ENCODE measurements around the gene CA10.
A peak's percentile ranks its signal among the peaks of the same experiment; 100 is the strongest.

Gene CA10

DNA sequence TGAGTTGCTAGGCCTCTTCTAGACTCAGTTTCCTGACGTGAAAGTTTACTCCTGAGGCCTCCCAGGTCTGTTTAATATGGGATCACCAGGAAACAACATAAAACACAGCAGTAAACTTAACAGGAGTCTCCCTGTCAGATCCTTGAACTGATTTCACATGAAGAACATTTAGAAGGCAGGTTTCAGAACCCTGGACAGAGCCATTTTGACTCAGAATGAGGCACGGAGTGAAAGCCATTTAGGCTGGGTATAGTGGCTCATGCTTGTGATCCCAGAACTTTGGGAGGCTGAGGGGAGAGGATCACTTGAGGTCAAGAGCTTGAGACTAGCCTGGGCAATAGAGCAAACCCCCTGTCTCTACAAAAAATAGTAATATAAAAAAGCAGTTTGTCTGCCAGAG is 289.1 kb downstream of the CA10 start:
- no peak for DNase-seq (ENCODE audit: low spot score)

DNA sequence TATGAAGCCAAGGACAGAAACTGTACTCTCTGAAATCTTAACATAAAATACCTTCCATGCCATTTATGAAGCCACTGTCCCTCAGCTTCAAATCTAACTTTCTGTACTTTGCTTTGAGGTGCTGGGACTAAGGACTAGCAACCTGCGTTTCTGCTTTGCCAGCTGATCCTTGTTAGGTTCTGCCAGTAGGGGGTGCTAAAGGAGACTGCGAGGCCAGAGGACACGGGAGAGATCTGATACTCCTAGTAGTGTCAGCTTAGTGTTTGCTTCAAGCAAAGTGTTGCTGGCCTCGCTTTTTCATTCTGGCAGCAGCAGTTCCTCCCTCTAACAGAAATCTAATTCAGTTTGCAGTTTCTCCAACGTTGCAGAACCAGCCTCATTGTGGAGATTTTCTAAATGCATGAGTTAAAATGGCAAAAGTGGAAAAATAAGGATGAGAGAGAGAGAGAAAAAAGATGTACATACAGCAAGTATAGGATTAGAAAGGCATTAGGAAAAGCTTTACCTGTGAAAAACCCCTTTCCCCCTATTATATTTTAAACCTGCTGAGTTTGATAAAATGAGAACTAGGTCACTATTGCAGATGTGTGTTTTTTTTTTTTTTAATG is 297.5 kb downstream of the CA10 start:
- peak; percentile 8 for DNase-seq (ENCODE audit: low spot score)

DNA sequence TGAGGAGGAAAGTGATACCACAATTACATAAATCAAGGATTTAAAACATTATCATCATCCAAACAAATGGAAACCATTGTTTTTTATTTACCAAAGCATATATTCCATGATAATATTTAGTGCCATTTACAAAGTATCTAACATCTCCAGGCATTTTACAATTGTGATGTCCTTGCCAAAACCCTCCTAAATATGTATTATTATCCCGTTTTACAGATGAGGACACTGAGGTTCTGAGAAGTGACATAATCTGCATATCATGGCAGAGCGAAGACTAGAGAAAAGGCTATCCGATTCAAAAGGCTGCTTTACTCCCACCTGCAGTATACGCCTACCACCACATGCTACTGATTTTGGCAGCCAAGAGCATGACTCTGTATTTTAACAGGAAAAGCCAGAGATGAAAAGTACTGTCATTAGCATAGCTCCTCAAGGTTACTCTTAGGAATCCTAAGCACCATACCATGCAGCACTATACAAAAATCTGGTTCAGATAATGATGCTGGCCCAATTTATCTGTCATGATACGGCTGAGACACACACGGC is 301.4 kb downstream of the CA10 start:
- no peak for DNase-seq (ENCODE audit: low spot score)

DNA sequence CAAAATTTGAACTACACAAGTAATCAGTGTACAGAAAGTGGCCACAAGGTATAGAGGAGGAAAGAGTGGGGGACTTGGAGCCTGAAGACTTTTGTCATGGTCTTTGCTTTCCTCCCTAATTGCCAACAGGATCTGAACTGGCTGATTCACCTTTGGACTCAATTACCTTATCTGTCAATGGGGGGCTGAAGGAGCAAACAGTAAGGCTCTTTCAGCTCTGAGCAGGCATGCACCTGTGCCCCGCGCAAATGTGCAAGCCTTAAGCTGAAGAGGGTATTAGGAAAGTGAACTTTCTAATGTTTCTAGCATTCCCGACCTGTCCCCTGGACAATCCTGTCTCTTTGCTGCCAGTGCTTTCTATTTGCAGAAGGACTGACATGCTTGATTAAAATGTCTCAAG is 302.7 kb downstream of the CA10 start:
- DNase-seq (ENCODE audit: low spot score): no peak

DNA sequence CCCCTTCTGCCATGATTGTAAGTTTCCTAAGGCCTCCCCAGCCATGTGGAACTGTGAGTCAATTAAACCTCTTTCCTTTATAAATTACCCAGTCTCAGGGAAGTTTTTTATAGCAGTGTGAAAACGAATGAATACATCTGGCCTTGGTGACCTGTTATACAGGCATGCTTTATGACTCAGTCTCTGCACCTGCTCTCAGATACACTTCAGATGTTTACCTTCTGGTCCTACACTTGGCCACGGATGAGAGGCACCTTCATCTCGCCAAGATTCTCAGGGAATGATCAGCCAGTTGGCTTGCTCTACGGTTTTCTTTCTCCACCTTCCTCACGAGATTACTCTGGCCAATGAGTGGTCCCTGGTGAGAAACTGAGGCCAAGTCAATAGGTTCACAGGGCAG is 304.7 kb downstream of the CA10 start:
- DNase-seq (ENCODE audit: low spot score): no peak

GRCh38 chr17:51852603-51853002 is 305.9 kb downstream of the CA10 start:
- DNase-seq (ENCODE audit: low spot score): no peak

DNA sequence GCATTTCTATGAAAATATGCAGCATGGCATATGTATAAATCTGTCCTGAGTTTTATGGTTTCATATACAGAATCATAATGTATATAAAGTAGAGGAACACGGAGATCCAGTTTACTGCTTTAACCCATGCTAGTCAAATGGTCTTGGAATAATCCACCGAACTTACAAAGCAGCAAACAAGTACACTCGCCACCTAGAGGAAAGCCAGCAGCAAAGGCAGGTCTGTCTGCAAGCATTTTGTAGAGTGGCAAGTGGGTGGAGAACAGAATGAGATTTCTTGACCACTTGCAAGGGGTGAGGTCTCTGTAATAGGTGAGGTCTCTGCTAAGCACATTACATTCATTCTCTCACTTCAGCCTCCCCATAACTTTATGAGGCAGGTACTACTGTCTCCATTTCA is 308.3 kb downstream of the CA10 start:
- DNase-seq (ENCODE audit: low spot score): no peak

GRCh38 chr17:51848451-51848850 is 310.1 kb downstream of the CA10 start:
- DNase-seq (ENCODE audit: low spot score): no peak

DNA sequence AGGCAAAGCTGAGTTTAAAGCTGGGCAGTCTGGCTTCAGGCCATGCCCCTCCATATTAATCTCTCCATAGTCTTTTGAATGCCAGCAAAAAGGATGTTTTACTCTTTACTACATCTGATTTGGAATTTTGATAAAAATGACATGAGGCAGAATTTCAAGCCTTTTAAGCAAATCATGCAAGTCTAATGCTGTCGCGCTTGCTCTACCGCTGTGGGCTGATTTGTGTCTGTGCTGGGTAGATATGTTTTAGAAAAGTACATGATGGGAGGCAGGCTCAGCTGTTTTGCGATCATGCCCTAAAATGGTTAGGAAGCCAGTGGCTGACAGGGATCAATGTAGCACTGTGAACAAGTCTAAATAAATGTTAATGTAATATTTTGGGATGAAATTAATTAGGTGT is 311.9 kb downstream of the CA10 start:
- DNase-seq (ENCODE audit: low spot score): no peak

GRCh38 chr17:51845776-51846175 is 312.7 kb downstream of the CA10 start:
- no peak for DNase-seq (ENCODE audit: low spot score)

GRCh38 chr17:51842763-51843162 is 315.8 kb downstream of the CA10 start:
- DNase-seq (ENCODE audit: low spot score): no peak

DNA sequence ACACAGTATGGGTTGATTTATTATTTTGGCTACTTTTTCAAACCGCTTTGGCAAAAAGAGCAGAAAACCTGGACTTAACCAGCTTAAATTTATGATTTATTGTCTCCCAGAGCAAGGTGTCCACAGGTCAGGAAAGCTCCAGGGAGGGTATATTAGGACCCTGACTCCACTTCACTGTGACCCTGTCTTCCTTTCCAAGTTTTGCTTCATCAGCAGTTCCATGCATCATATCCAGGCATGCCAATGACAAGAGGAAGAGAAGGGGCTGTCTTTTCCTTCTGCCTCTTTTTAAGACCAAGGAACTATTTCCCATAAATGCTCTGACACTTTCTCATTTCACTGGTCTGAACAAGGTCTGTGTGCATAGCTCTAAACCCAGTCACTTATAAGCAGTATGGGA is 316.8 kb downstream of the CA10 start:
- no peak for DNase-seq (ENCODE audit: low spot score)

GRCh38 chr17:51840688-51841087 is 317.8 kb downstream of the CA10 start:
- no peak for DNase-seq (ENCODE audit: low spot score)

DNA sequence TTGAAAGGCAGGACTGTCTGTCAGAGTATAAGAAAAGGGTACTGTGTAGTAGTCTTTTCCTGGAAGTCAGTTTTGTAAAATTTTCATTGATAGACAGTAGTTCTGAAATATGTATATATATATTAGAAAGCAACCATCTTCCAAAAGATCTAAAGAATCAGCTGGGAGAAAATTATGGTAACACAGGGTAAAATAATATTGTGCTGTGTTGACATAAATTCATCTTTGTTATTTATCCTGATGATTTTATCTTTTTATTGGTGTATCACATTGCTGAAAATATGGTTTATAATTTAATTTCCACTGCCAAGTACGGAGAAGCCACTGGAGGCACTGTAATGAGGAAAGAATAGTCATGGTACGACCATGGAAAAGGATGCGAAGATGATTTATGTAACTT is 324.9 kb downstream of the CA10 start:
- DNase-seq (ENCODE audit: low spot score): no peak

- DNase-seq (ENCODE audit: low spot score): no peak
Observed at GRCh38 chr17:51833045-51833444, 325.5 kb downstream of the CA10 start.

DNA sequence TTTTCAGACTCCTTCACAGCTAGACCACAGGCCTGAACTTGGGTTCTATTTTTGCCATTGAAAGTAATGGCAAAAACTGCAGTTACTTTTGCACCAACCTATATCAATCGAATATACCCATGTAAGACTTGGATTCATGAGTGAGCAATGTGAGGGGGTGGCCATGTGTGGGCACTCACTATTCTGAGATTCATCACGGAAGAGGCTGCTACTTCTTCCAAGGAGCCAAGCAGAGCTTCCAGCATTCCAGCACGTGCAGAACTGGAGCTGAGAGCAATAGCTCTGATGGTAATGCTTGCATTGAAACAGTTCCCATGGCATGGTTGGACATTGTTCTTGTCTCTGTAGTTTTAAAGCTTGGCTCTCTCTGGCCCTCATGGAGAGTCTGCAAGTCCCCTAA is 327.6 kb downstream of the CA10 start:
- no peak for DNase-seq (ENCODE audit: low spot score)

DNA sequence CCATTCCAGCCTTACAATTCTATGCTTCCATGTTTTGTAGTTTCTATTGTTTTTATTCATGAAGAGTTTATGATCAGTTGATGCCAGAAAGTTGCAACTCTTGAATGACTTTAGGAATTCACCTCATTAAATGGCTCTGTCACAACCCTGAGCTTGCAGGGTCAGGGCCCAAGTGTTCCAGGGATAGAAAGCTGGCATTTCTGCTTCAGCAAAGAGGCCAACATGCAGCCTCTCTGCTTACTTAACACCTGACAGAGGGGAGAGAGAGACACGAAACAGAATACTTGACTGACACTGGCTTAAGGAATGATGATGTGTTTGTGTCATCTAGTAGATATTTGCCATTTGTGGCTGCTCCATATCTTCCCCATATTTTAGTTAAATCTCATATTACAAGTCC is 328.1 kb downstream of the CA10 start:
- DNase-seq (ENCODE audit: low spot score): no peak

DNA sequence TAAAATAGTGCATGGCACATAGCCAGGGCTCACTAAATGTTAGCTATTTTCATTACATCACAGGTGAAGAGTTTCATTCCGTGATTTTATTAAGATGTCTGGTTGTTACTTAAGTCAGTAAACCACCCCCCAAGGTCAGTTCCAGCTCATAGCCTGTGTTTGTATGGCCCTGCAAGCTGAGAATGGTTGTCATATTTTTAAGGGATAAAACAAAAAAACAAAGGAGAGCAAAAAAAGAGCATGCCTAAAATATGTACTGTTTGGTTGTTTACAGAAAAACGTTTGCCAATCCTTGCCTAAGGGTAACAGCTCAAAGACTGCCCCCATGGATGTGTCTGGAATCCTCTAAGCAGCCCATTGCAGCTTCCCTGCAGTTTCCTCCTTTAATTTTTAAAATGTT is 329.6 kb downstream of the CA10 start:
- no peak for DNase-seq (ENCODE audit: low spot score)

DNA sequence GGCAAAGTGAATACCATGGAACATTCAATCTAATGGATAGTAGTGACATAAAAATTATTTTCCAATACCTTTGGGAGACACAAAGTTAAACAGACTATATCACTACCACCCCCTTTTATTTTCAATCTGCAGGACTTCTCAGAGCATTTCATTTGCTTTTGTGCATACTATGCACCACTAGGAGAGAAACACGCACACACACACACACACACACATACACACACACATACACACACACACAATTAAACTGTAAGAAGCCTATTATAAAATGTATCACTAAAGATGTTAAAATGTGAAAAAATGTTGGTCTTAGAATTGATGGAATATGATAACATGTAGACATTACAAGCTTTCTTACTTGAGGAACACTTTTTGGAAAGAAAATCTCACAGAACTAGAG is 331.4 kb downstream of the CA10 start:
- no peak for DNase-seq (ENCODE audit: low spot score)

GRCh38 chr17:51820766-51821165 is 337.7 kb downstream of the CA10 start:
- DNase-seq (ENCODE audit: low spot score): no peak

- no peak for DNase-seq (ENCODE audit: low spot score)
Observed at GRCh38 chr17:51820252-51820651, 338.3 kb downstream of the CA10 start.

DNA sequence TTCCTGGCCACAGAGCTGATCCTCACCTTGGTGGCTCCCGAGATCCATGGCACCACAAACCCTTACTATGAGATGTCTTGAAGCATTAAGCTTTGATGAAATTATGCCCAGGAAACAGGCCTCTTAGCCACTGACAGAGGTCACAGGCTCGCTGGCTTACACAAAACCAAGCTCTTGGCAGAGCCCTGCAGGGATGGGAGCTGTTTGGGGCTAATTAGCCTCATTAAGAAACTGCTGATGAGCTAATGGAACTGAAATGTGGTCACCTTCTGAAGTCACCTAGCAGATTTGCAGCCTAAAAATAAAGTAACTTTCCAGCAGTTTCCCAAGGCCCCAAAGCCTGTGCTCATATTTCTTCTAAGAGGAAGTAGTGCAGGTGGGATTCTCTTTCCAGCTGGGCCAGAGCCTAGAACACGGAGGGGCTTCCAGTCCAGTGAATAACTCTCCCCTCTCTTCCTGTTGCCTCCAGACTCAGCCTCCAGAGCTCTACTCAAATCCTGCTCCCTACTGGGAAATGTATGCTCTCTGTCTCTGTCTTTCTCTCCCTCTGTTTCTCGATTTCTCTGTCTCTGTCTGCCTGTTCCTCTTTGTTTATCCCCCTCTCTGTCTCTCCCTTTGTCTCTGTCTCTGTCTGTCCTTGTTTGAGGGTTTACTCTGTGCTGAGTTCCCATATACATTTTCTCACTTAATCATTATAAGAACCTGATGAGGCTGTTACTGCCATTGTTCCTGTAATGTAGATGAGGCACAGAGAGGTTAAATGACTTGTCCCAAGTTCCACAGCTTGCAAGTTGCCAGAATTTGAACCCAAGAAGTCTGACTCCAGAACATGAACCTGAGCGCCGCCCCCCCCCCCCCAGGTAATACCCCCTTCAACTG is 338.9 kb downstream of the CA10 start:
- no peak for DNase-seq (ENCODE audit: low spot score)

DNA sequence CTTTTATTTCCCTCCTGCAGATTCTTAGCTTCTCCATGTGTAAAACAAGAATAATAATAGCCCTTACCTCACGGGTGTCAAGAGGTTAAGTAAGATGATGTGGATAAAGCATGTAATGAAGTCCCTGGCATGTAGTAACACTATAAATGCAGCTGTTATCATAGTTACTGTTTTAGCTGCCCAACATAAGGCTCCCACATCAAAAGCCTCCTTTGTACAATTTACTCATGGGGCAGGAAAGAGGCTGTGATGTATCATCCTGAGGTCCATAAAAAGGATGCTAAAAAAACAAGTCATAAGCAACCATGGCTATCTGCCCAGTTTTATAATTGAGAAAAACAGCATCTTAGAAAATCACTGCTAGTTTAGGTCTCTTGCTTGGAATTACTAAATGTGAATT is 339.7 kb downstream of the CA10 start:
- DNase-seq (ENCODE audit: low spot score): no peak

DNA sequence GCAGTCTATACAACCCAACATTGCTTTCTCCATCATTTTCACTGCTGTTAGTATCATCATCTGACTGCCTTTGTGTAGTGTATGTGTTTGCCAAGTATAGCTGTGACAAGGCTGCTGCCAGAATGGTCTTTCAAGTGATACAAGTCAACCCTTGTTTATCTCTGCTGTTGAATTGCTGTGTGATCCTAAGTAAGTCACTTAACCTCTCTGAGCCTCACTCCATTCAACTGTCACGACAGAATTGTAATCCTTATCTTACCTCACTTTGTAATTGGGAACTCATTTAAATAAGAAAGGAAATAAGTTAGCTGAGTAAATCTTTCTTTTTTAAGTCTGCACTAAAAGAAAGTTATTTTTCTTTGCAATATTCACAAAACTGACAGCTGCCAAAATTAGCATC is 340.6 kb downstream of the CA10 start:
- no peak for DNase-seq (ENCODE audit: low spot score)
